Posterior vena cava (tissue), 2 donors: ENCODE results near the gene CAPN14. TPM values are rescaled to one million over a fixed set of nuclear protein-coding genes. Genes with fewer than 3 reads are reported as not detected.

Experiments
- DNase-seq: peaks from one replicate; pipeline ENCODE4 v3.0.0-alpha.2; 2020; ENCODE audit warnings: low spot score
- intact Hi-C, 2 donors: fragments of 100-400 bp; cut with DNase I; formaldehyde crosslinking; loops; one replicate each; pipeline versions ENCODE4 v1.14.1 to v1.14.2; 2022 to 2023
- total RNA-seq, 2 donors: library from RNA; stranded (reverse); fragmentation: NEBNext Ultra II Directional; extraction: Animal tissue kit (Norgen Biotek cat#: 25700); gene quantifications; one replicate each; pipeline ENCODE4 v1.2.1, GENCODE V29; 2021
- donor health status: DM: yes; HTN: yes; CAD: no.
- donor health status: DM: yes; HTN: yes; CAD: no.

Gene CAPN14
- total RNA-seq, 2 donors from 2014 or later = 0.09 to 0.14 TPM

- intact Hi-C loops = no loop called here
- no peak for DNase-seq
Observed at GRCh38 chr2:31129375-31130171, 87.7 kb downstream of the CAPN14 start.

DNA sequence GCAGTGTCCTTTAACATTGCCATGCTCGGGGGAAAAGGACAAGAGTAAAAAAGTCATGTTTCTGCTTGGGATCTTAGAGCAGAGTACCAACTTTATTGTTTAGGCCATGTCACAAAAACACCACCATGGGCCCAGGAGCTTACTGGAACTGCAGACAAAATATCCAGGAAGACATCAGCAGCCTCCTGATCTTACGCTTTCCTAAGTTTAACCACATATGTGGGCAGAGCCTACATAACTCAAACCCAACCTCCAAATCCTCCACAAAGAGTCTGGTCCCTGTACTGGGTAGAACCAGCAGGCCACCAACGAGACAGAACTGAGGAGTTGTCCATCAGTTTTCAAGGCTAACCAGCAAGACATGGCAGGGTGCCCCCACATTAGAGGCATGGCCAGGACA lies 89.4 kb downstream of the CAPN14 start:
- DNase-seq = no peak
- intact Hi-C loops = no loop called here

DNA sequence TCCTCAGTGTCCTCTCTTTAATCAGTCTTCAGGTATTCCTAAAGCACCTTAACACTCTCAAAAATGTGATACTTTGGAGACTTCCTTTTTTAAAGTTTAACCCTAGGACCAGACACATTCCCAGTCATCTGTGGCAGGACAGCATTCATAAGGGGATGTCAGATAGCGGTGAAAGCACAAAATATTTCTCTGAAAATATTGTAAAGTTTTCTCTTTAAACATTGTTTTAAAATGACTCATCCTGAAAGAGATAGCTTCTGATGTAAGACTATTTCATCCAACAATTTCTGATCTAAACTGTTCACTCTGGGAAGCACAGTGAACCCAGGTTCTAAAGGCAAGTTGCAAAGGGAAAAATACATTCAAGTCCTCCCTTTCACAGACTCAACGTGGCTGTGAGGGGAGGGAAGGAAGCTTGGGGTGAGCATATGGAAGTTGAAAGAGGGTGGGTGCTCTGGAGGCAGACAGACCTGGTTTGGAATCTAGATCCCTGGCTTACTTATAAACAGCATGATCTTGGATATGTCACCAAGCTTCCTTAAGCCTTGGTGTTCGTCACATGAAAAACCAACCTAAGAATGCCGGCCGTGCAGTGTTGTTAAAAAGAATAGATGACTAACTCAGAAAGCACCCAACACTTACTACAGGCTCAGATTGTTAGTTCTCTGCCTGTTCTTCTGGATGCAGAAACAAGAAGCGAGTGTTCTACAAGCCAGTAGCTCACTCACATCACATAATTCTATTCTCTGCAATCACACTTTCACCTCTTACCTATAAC lies 91.2 kb downstream of the CAPN14 start:
- DNase-seq = no peak

GRCh38 chr2:31124904-31125303 lies 92.4 kb downstream of the CAPN14 start:
- no peak for DNase-seq
- intact Hi-C loops = no loop called here

More for the DNA sequence above, 91.2 kb downstream of the CAPN14 start:
- intact Hi-C loops = no loop called here

Other genes with a start within 250 kb of the CAPN14 start
- 1 to 10 TPM; 1.1 TPM for gene GALNT14, start 79.1 kb downstream of the CAPN14 start, total RNA-seq
- 10 to 100 TPM; 17.4 to 28.7 TPM for gene EHD3, start 16.6 kb upstream of the CAPN14 start, total RNA-seq
- gene XDH, start 197.2 kb upstream of the CAPN14 start, total RNA-seq = not detected